ENCODE measurements around the gene GCLC.

The GCLC gene

GRCh38 chr6:53523511-53524454 is 21.1 kb downstream of the GCLC start:
- DNase-seq = no peak

- DNase-seq = no peak
Observed at GRCh38 chr6:53520320-53520928, 24.5 kb downstream of the GCLC start.

GRCh38 chr6:53518862-53519261 is 26.0 kb downstream of the GCLC start:
- no peak for DNase-seq

GRCh38 chr6:53517021-53517420 is 27.9 kb downstream of the GCLC start:
- no peak for DNase-seq

GRCh38 chr6:53514677-53515076 is 30.2 kb downstream of the GCLC start:
- DNase-seq = no peak

- DNase-seq = no peak
Observed at GRCh38 chr6:53513519-53513966, 31.4 kb downstream of the GCLC start.

- no peak for DNase-seq
Observed at GRCh38 chr6:53513056-53513455, 31.8 kb downstream of the GCLC start.

- no peak for DNase-seq
Observed at GRCh38 chr6:53512626-53513025, 32.3 kb downstream of the GCLC start.

GRCh38 chr6:53510746-53511145 is 34.2 kb downstream of the GCLC start:
- DNase-seq = no peak

- DNase-seq = no peak
Observed at GRCh38 chr6:53506872-53507271, 38.0 kb downstream of the GCLC start.

GRCh38 chr6:53504512-53504911 is 40.4 kb downstream of the GCLC start:
- DNase-seq = no peak

GRCh38 chr6:53503060-53503459 is 41.8 kb downstream of the GCLC start:
- no peak for DNase-seq

- no peak for DNase-seq
Observed at GRCh38 chr6:53501432-53501831, 43.5 kb downstream of the GCLC start.

- no peak for DNase-seq
Observed at GRCh38 chr6:53500095-53500494, 44.8 kb downstream of the GCLC start.

- DNase-seq = no peak
Observed at GRCh38 chr6:53499094-53499493, 45.8 kb downstream of the GCLC start.

- no peak for DNase-seq
Observed at GRCh38 chr6:53498649-53499048, 46.3 kb downstream of the GCLC start.

GRCh38 chr6:53497905-53498304 is 47.0 kb downstream of the GCLC start:
- no peak for DNase-seq

- DNase-seq = no peak
Observed at GRCh38 chr6:53496797-53497375, 48.0 kb downstream of the GCLC start.

GRCh38 chr6:53495506-53496499 is 49.1 kb downstream of the GCLC start:
- no peak for DNase-seq

- DNase-seq = no peak
Observed at GRCh38 chr6:53494076-53494475, 50.8 kb downstream of the GCLC start.

- DNase-seq = no peak
Observed at GRCh38 chr6:53493635-53494025, 51.3 kb downstream of the GCLC start.

GRCh38 chr6:53492860-53493634 is 51.9 kb downstream of the GCLC start:
- DNase-seq = no peak
